ENCODE measurements around the gene CCR1.

The CCR1 gene

GRCh38 chr3:46208167-46208704, at the start of gene CCR1:
CCR1 (minus strand) TSS chr3:46208313; CDS start chr3:46204313, 4,000 bp downstream.
- peak; percentile 90 for DNase-seq

- no peak for DNase-seq
These were observed 44.9 kb upstream of the CCR1 start for GRCh38 chr3:46252980-46253379.

- no peak for DNase-seq
These were observed 37.0 kb upstream of the CCR1 start for GRCh38 chr3:46245146-46245545.

- no peak for DNase-seq
These were observed 35.4 kb upstream of the CCR1 start for GRCh38 chr3:46243560-46243959.

GRCh38 chr3:46242120-46242519, 34.0 kb upstream of the CCR1 start, which contains the start of gene CCR3:
CCR3 (plus strand) TSS chr3:46242460; CDS start chr3:46265159, 22,699 bp downstream.
- DNase-seq = no peak

- no peak for DNase-seq
These were observed 31.8 kb upstream of the CCR1 start for GRCh38 chr3:46239952-46240351.

GRCh38 chr3:46239301-46239938, 31.3 kb upstream of the CCR1 start:
- DNase-seq = no peak

GRCh38 chr3:46238386-46238785, 30.3 kb upstream of the CCR1 start:
- no peak for DNase-seq

- DNase-seq = no peak
These were observed 28.4 kb upstream of the CCR1 start for GRCh38 chr3:46236294-46237054.

GRCh38 chr3:46235425-46235824, 27.3 kb upstream of the CCR1 start:
- no peak for DNase-seq

GRCh38 chr3:46233194-46233593, 25.1 kb upstream of the CCR1 start:
- DNase-seq = no peak

GRCh38 chr3:46231323-46231722, 23.2 kb upstream of the CCR1 start:
- DNase-seq = no peak

- DNase-seq = no peak
These were observed 20.4 kb upstream of the CCR1 start for GRCh38 chr3:46228260-46229242.

- DNase-seq = peak; percentile 86
These were observed 14.5 kb upstream of the CCR1 start for GRCh38 chr3:46222435-46223161.

- no peak for DNase-seq
These were observed 13.8 kb upstream of the CCR1 start for GRCh38 chr3:46221938-46222337.

GRCh38 chr3:46221391-46221790, 13.3 kb upstream of the CCR1 start:
- DNase-seq = peak; percentile 76

- DNase-seq = no peak
These were observed 10.1 kb upstream of the CCR1 start for GRCh38 chr3:46218196-46218709.

GRCh38 chr3:46215810-46216414, 7.8 kb upstream of the CCR1 start:
- no peak for DNase-seq

- peak; percentile 80 for DNase-seq
These were observed 6.7 kb upstream of the CCR1 start for GRCh38 chr3:46214751-46215352.

GRCh38 chr3:46213201-46213600, 5.1 kb upstream of the CCR1 start:
- DNase-seq = peak; percentile 77

GRCh38 chr3:46212101-46212500, 4.0 kb upstream of the CCR1 start:
- DNase-seq = no peak

All from RPMI8226 (cell line).